ENCODE data around the gene RNU2-63P.

DNA sequence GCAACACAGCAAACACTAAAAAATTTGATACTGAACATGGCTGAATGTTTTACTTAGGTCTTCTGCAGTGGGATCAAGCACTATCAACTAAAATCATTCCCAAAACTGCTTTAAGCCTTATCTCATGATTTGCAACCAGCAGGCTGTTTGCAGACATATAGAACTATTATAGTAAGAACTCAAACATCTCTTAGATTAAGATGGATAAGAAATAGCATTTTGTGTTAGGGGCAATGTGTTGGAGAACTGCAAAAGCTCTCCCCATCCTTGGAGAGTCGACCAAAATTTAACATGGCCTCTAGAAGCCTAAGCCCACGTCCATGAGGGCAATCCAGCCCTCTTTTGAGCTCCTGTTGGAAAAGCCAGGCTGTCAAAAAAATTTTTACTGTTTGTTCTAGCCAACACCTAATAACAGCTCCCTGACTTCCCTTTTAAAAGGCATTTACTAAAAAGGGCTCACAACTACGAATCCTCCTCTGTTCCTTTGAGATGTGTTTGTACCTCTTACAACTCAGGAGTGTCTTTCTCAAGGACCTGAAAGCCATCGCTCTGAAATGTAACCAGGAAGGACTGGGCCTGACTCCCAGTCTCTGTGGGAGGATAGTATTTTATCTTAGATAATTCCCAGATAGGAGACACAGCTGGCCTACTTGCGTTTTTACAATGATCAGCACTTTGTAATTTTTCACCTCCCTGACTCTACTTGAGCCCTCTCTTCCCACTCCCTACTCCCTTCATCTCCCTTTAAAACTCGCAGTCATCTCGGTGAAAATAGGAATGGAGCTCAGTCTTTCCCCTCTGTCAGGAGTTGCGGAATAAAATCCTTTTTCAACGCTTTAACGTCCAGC, 37.8 kb upstream of the RNU2-63P start:
- TF ChIP-seq, protein P1, sequence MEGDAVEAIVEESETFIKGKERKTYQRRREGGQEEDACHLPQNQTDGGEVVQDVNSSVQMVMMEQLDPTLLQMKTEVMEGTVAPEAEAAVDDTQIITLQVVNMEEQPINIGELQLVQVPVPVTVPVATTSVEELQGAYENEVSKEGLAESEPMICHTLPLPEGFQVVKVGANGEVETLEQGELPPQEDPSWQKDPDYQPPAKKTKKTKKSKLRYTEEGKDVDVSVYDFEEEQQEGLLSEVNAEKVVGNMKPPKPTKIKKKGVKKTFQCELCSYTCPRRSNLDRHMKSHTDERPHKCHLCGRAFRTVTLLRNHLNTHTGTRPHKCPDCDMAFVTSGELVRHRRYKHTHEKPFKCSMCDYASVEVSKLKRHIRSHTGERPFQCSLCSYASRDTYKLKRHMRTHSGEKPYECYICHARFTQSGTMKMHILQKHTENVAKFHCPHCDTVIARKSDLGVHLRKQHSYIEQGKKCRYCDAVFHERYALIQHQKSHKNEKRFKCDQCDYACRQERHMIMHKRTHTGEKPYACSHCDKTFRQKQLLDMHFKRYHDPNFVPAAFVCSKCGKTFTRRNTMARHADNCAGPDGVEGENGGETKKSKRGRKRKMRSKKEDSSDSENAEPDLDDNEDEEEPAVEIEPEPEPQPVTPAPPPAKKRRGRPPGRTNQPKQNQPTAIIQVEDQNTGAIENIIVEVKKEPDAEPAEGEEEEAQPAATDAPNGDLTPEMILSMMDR (IDR thresholded peaks at IDR 0.05), result no peak
- TF ChIP-seq EP300 (IDR thresholded peaks at IDR 0.05), result no peak

All from upper lobe of left lung (tissue), 4 donors.